HepG2 (cell line): Measurements from ENCODE around the gene CHTF18. TPM values are rescaled to one million over a fixed set of nuclear protein-coding genes. Genes with fewer than 3 reads are reported as not detected.

Source experiments
- E2F1 ChIP-seq: sonication (generic); formaldehyde crosslinking; IDR thresholded peaks from 2 replicates; pipeline ENCODE4 v1.5.0; 2020; ENCODE audit warnings: missing genetic modification reagents
- EEA1 ChIP-seq: sonication (generic); formaldehyde crosslinking; IDR thresholded peaks from 2 replicates; pipeline ENCODE4 v1.5.1; 2020; ENCODE audit warnings: mild to moderate bottlenecking, missing genetic modification reagents, borderline replicate concordance
- FOXK2 ChIP-seq: fragments of 450-650 bp; IDR thresholded peaks from 2 replicates; pipeline ENCODE4 v1.6.1; 2016
- HMGA1 ChIP-seq: sonication (generic); formaldehyde crosslinking; conservative IDR thresholded peaks from 2 replicates; pipeline ENCODE4 v1.4.0; 2020; ENCODE audit warnings: missing genetic modification reagents
- NAIF1 ChIP-seq: sonication (generic); formaldehyde crosslinking; IDR thresholded peaks from 2 replicates; pipeline ENCODE4 v1.5.0; 2020; ENCODE audit warnings: mild to moderate bottlenecking, missing genetic modification reagents, borderline replicate concordance
- POGZ ChIP-seq: sonication (generic); formaldehyde crosslinking; IDR thresholded peaks from 2 replicates; pipeline ENCODE4 v1.4.0; 2020; ENCODE audit warnings: mild to moderate bottlenecking, missing genetic modification reagents
- RBM39 ChIP-seq: fragments of 200-400 bp; formaldehyde crosslinking; IDR thresholded peaks from one replicate; pipeline ENCODE4 v1.6.1; 2018; ENCODE audit warnings: antibody characterized with exemption, mild to moderate bottlenecking, low read depth, low read length; ENCODE audit not compliant: poor library complexity, severe bottlenecking
- RFXAP ChIP-seq: sonication (generic); formaldehyde crosslinking; IDR thresholded peaks from 2 replicates; pipeline ENCODE4 v1.4.0; 2020; ENCODE audit warnings: missing genetic modification reagents, borderline replicate concordance
- RNF219 ChIP-seq: sonication (generic); formaldehyde crosslinking; IDR thresholded peaks from 2 replicates; pipeline ENCODE4 v1.5.0; 2020; ENCODE audit warnings: mild to moderate bottlenecking, missing genetic modification reagents
- TEF ChIP-seq: sonication (generic); formaldehyde crosslinking; IDR thresholded peaks from 2 replicates; pipeline ENCODE4 v1.5.0; 2020; ENCODE audit warnings: missing genetic modification reagents
- TFDP1 ChIP-seq: IDR thresholded peaks from 2 replicates; pipeline ENCODE4 v1.6.1; 2016; ENCODE audit warnings: missing compliant biosample characterization, missing genetic modification reagents, borderline replicate concordance
- TMF1 ChIP-seq: sonication (generic); formaldehyde crosslinking; IDR thresholded peaks from 2 replicates; pipeline ENCODE4 v1.8.1; 2022; ENCODE audit warnings: low read depth, missing genetic modification reagents
- ZFP62 ChIP-seq: sonication (generic); formaldehyde crosslinking; IDR thresholded peaks from 2 replicates; pipeline ENCODE4 v1.4.0; 2020; ENCODE audit warnings: missing genetic modification reagents
- ZMAT3 ChIP-seq: sonication (generic); formaldehyde crosslinking; conservative IDR thresholded peaks from 2 replicates; pipeline ENCODE4 v1.7.0; 2021; ENCODE audit warnings: missing genetic modification reagents
- ZNF18 ChIP-seq: sonication (generic); formaldehyde crosslinking; IDR thresholded peaks from 2 replicates; pipeline ENCODE4 v1.8.0; 2022; ENCODE audit warnings: mild to moderate bottlenecking, missing genetic modification reagents; ENCODE audit not compliant: insufficient replicate concordance
- ZNF547 ChIP-seq: sonication (generic); formaldehyde crosslinking; IDR thresholded peaks from 2 replicates; pipeline ENCODE4 v1.5.1; 2020; ENCODE audit warnings: mild to moderate bottlenecking, missing genetic modification reagents
- ZNF572 ChIP-seq: sonication (generic); formaldehyde crosslinking; IDR thresholded peaks from 2 replicates; pipeline ENCODE4 v1.5.1; 2020; ENCODE audit warnings: mild to moderate bottlenecking, missing genetic modification reagents
- ZNF597 ChIP-seq: sonication (generic); formaldehyde crosslinking; IDR thresholded peaks from 2 replicates; pipeline ENCODE4 v1.5.0; 2020; ENCODE audit warnings: missing genetic modification reagents
- ZNF691 ChIP-seq: sonication (generic); formaldehyde crosslinking; IDR thresholded peaks from 2 replicates; pipeline ENCODE4 v1.4.0; 2020; ENCODE audit warnings: missing genetic modification reagents, low read depth, mild to moderate bottlenecking, borderline replicate concordance
- ZNF768 ChIP-seq: sonication (generic); formaldehyde crosslinking; IDR thresholded peaks from 2 replicates; pipeline ENCODE4 v1.4.0; 2020; ENCODE audit warnings: missing genetic modification reagents
- polyA plus RNA-seq, 8 experiments: library from polyadenylated mRNA; depleted of rRNA in 3 of 8; stranded (reverse) in 7 of 8; unstranded in 1 of 8; fragments of >200 nt; fragmentation: Illumina TruSeq in 4 of 8; extraction: Trizol in 4 of 8; gene quantifications; 2 replicates each; pipeline versions ENCODE4 v1.2.1 to v1.2.3, GENCODE V29; 2011 to 2016; ENCODE audit warnings: low read depth in 4 of 8, missing spikeins in 1 of 8, mixed read lengths in 1 of 8; ENCODE audit not compliant: insufficient read depth in 1 of 8
- total RNA-seq, 5 experiments: library from RNA; depleted of rRNA; stranded (reverse); fragments of >200 nt; fragmentation: Illumina TruSeq; extraction: Trizol; gene quantifications; 2 replicates each; pipeline ENCODE4 v1.2.3, GENCODE V29; 2016; ENCODE audit warnings: low read depth in 1 of 5

The CHTF18 gene
- total and polyA plus RNA-seq, 2 of the 13 experiments (the other 11 are each of a cell fraction or from before 2014, with no cell fraction given) = 8.6 to 22.9 TPM

GRCh38 chr16:740764-741505 is 47.5 kb upstream of the CHTF18 start, which contains the start of gene CIAO3 (continued):
- TF ChIP-seq EEA1 (CRISPR knock-in tag) (peak; percentile 43; the same call in 1 of the 2 replicates), ZNF768 (CRISPR knock-in tag) (peak; percentile 55; the same call in 1 of the 2 replicates), RFXAP (CRISPR knock-in tag) (no peak; the same call in 1 of the 2 replicates), ZNF597 (CRISPR knock-in tag) (no peak), ZNF547 (no peak; the same call in 1 of the 2 replicates), TEF (CRISPR knock-in tag) (no peak), FOXK2 (no peak), RBM39 (peak; percentile 41), ZNF572 (no peak), TFDP1 (peak; percentile 79; the same call in 1 of the 2 replicates), ZMAT3 (CRISPR knock-in tag) (peak; percentile 61; the same call in 1 of the 2 replicates), E2F1 (CRISPR knock-in tag) (peak; percentile 52; the same call in 1 of the 2 replicates), TMF1 (CRISPR knock-in tag) (peak; percentile 73; the same call in 1 of the 2 replicates), HMGA1 (CRISPR knock-in tag) (no peak), RNF219 (CRISPR knock-in tag) (no peak), NAIF1 (no peak), ZNF18 (CRISPR knock-in tag) (peak; percentile 18), ZNF691 (CRISPR knock-in tag) (peak; percentile 92), POGZ (CRISPR knock-in tag) (peak; percentile 43; the same call in 1 of the 2 replicates), ZFP62 (CRISPR knock-in tag) (no peak)
